HG03280 (cell line): ENCODE results near the gene ITGA2.

Experiments
- ATAC-seq: cut with Tn5 transposase; IDR thresholded peaks from one replicate; pipeline ENCODE4 v1.9.1; 2021; ENCODE audit warnings: mild to moderate bottlenecking, moderate library complexity; ENCODE audit not compliant: unreplicated experiment

ITGA2 gene

GRCh38 chr5:52988335-52989024, 672 bp upstream of the ITGA2 start:
- no peak for ATAC-seq

- no peak for ATAC-seq
Measured at GRCh38 chr5:52989781-52990527, 802 bp downstream of the ITGA2 start.

- no peak for ATAC-seq
Measured at GRCh38 chr5:52990528-52990925, 1.4 kb downstream of the ITGA2 start.

- ATAC-seq, result no peak
Measured at GRCh38 chr5:52993367-52993766, 4.2 kb downstream of the ITGA2 start.

GRCh38 chr5:52994266-52994665, 5.1 kb downstream of the ITGA2 start:
- ATAC-seq, result no peak

GRCh38 chr5:52995095-52995494, 5.9 kb downstream of the ITGA2 start:
- ATAC-seq, result no peak

- ATAC-seq, result no peak
Measured at GRCh38 chr5:52995914-52996313, 6.8 kb downstream of the ITGA2 start.

GRCh38 chr5:52996979-52997378, 7.8 kb downstream of the ITGA2 start:
- no peak for ATAC-seq

GRCh38 chr5:52997424-52997823, 8.3 kb downstream of the ITGA2 start:
- ATAC-seq, result no peak

- no peak for ATAC-seq
Measured at GRCh38 chr5:52998552-52999313, 9.6 kb downstream of the ITGA2 start.

- no peak for ATAC-seq
Measured at GRCh38 chr5:52999344-52999949, 10.3 kb downstream of the ITGA2 start.

- ATAC-seq, result no peak
Measured at GRCh38 chr5:53001541-53001940, 12.4 kb downstream of the ITGA2 start.

- no peak for ATAC-seq
Measured at GRCh38 chr5:53002491-53002890, 13.3 kb downstream of the ITGA2 start.

- no peak for ATAC-seq
Measured at GRCh38 chr5:53003144-53003543, 14.0 kb downstream of the ITGA2 start.

- no peak for ATAC-seq
Measured at GRCh38 chr5:53006911-53007890, 18.0 kb downstream of the ITGA2 start.

GRCh38 chr5:53008751-53009150, 19.6 kb downstream of the ITGA2 start:
- peak; percentile 85 for ATAC-seq

GRCh38 chr5:53009816-53010215, 20.7 kb downstream of the ITGA2 start:
- no peak for ATAC-seq

- no peak for ATAC-seq
Measured at GRCh38 chr5:53010814-53011213, 21.7 kb downstream of the ITGA2 start.

- no peak for ATAC-seq
Measured at GRCh38 chr5:53011233-53011632, 22.1 kb downstream of the ITGA2 start.

GRCh38 chr5:53013857-53014256, 24.7 kb downstream of the ITGA2 start:
- no peak for ATAC-seq
